Left renal cortex interstitium (tissue), 4 donors: ENCODE data around the gene NPIPB8. TPM values are rescaled to one million over a fixed set of nuclear protein-coding genes. Genes with fewer than 3 reads are reported as not detected.

ENCODE experiments used
- polyA plus RNA-seq, 4 donors: library from polyadenylated mRNA; unstranded; fragments of 120-200 nt; gene quantifications; one replicate each; pipeline ENCODE4 v1.2.1, GENCODE V29; 2013; ENCODE audit not compliant: insufficient read length in 4 of 4

NPIPB8 gene
- polyA plus RNA-seq, 4 donors = 0.65 to 3.8 (median 1.1) TPM; not detected in 1

Other genes with a start within 250 kb of the NPIPB8 start
- gene EIF3CL, start 234.2 kb upstream of the NPIPB8 start, polyA plus RNA-seq = 100 to 1,000 TPM in 2 of 4 donors, 10 to 100 TPM in 2; 59.4 to 148 (median 111) TPM
- under 1 TPM in 2 of 4 donors, not detected in 2; 0.32 to 0.49 TPM for gene NPIPB7, start 165.7 kb upstream of the NPIPB8 start, polyA plus RNA-seq
- gene CLN3, start 146.0 kb upstream of the NPIPB8 start, polyA plus RNA-seq = 10 to 100 TPM; 29.4 to 41.3 (median 33.8) TPM
- 1 to 10 TPM in 1 of 4 donors, under 1 TPM in 3; 0.45 to 1.1 (median 0.68) TPM for gene APOBR, start 143.4 kb upstream of the NPIPB8 start, polyA plus RNA-seq
- gene IL27, start 131.2 kb upstream of the NPIPB8 start, polyA plus RNA-seq = not detected
- 10 to 100 TPM in 3 of 4 donors, 1 to 10 TPM in 1; 7.9 to 15.9 (median 13.4) TPM for gene NUPR1, start 99.1 kb upstream of the NPIPB8 start, polyA plus RNA-seq
- 10 to 100 TPM; 20.5 to 24.5 (median 22.0) TPM for gene SGF29, start 84.1 kb upstream of the NPIPB8 start, polyA plus RNA-seq
- 1 to 10 TPM; 1.3 to 2.7 (median 1.8) TPM for gene SULT1A2, start 41.0 kb upstream of the NPIPB8 start, polyA plus RNA-seq
- 10 to 100 TPM; 21.4 to 28.6 (median 26.4) TPM for gene SULT1A1, start 28.0 kb upstream of the NPIPB8 start, polyA plus RNA-seq
- 100 to 1,000 TPM; 417 to 684 (median 546) TPM for gene EIF3C, start 73.4 kb downstream of the NPIPB8 start, polyA plus RNA-seq
- gene NPIPB9, start 113.7 kb downstream of the NPIPB8 start, polyA plus RNA-seq = 1 to 10 TPM; 1.3 to 3.6 (median 2.3) TPM
- gene ATXN2L, start 184.9 kb downstream of the NPIPB8 start, polyA plus RNA-seq = 100 to 1,000 TPM in 2 of 4 donors, 10 to 100 TPM in 2; 66.8 to 171 (median 122) TPM
- 100 to 1,000 TPM; 193 to 231 (median 219) TPM for gene TUFM, start 208.3 kb downstream of the NPIPB8 start, polyA plus RNA-seq
- gene SH2B1, start 225.8 kb downstream of the NPIPB8 start, polyA plus RNA-seq = 10 to 100 TPM; 47.1 to 97.5 (median 75.1) TPM
- gene ATP2A1, start 240.4 kb downstream of the NPIPB8 start, polyA plus RNA-seq = 1 to 10 TPM; 2.6 to 8.1 (median 4.7) TPM